SK-N-SH (cell line): ENCODE results near the gene PGAP3. TPM values are rescaled to one million over a fixed set of nuclear protein-coding genes. Genes with fewer than 3 reads are reported as not detected.

Source experiments
- CTCF ChIA-PET: fragments of 300-600, 350-600 bp; formaldehyde crosslinking; extraction: SDS; loops from one replicate; lab custom pipeline; 2021; lab: Yijun Ruan, JAX
- POLR2A ChIA-PET: fragments of 350-600 bp; sonication (Branson Sonifier 250); formaldehyde crosslinking; extraction: SDS; loops from one replicate; lab custom pipeline; 2020; ENCODE audit warnings: antibody characterized with exemption, inconsistent platforms; lab: Yijun Ruan, JAX
- DNase-seq: peaks from one replicate; pipeline ENCODE4 v3.0.0; 2012
- H2AFZ ChIP-seq: fragments of 200-600 bp; sonication (generic); 2 replicates; pipeline ENCODE4 v1.8.1; 2016; ENCODE audit warnings: antibody characterized with exemption, mild to moderate bottlenecking, low read depth
- H3F3A ChIP-seq: fragments of 200-600 bp; sonication (generic); replicated peaks from 2 replicates; pipeline ENCODE3; 2016; ENCODE audit warnings: antibody characterized with exemption, mild to moderate bottlenecking; ENCODE audit not compliant: insufficient read depth
- H3K27ac ChIP-seq, 2 experiments: fragments of 200-500 bp in 1 of 2; fragments of 200-600 bp in 1 of 2; sonication (Bioruptor generic) in 1 of 2; sonication (generic), shearing (Covaris generic) in 1 of 2; 2 replicates each; pipeline versions ENCODE4 v1.5.1 to v1.6.1; 2014 to 2016; ENCODE audit warnings: low read depth in 2 of 2, inconsistent platforms in 1 of 2, low read length in 1 of 2, mild to moderate bottlenecking in 1 of 2, mixed read lengths in 1 of 2
- H3K27me3 ChIP-seq: fragments of 200-600 bp; sonication (generic), shearing (Covaris generic); 2 replicates; pipeline ENCODE4 v1.6.1; 2016; ENCODE audit warnings: mixed run types; ENCODE audit not compliant: insufficient read depth
- H3K36me3 ChIP-seq, 2 experiments: fragments of 200-500 bp in 1 of 2; fragments of 200-600 bp in 1 of 2; sonication (Bioruptor generic) in 1 of 2; sonication (generic) in 1 of 2; replicated peaks in 1 of 2; 2 replicates each; pipeline versions ENCODE3 to v1.5.1; 2014 to 2016; ENCODE audit warnings: low read length in 1 of 2, mild to moderate bottlenecking in 1 of 2; ENCODE audit not compliant: insufficient read depth in 2 of 2, control insufficient read depth in 1 of 2
- H3K4me1 ChIP-seq, 2 experiments: fragments of 200-500 bp in 1 of 2; fragments of 200-600 bp in 1 of 2; sonication (Bioruptor generic) in 1 of 2; sonication (generic), shearing (Covaris generic) in 1 of 2; 2 replicates each; pipeline versions ENCODE4 v1.5.1 to v1.6.1; 2014 to 2016; ENCODE audit warnings: low read depth in 1 of 2, low read length in 1 of 2, mixed run types in 1 of 2; ENCODE audit not compliant: insufficient read depth in 2 of 2, control insufficient read depth in 1 of 2
- H3K4me2 ChIP-seq: fragments of 200-600 bp; sonication (generic), shearing (Covaris generic); 2 replicates; pipeline ENCODE4 v1.6.1; 2017; ENCODE audit warnings: mixed run types
- H3K4me3 ChIP-seq, 2 experiments: fragments of 200-500 bp in 1 of 2; fragments of 200-600 bp in 1 of 2; sonication (Bioruptor generic) in 1 of 2; sonication (generic), shearing (Covaris generic) in 1 of 2; 2 replicates each; pipeline versions ENCODE4 v1.5.1 to v1.8.1; 2014 to 2016; ENCODE audit warnings: low read depth in 2 of 2, inconsistent platforms in 1 of 2, low read length in 1 of 2, mild to moderate bottlenecking in 1 of 2, mixed read lengths in 1 of 2, moderate library complexity in 1 of 2
- H3K79me2 ChIP-seq: fragments of 200-600 bp; sonication (generic); 2 replicates; pipeline ENCODE4 v1.8.1; 2017; ENCODE audit warnings: mild to moderate bottlenecking; ENCODE audit not compliant: insufficient read depth
- H3K9ac ChIP-seq: fragments of 200-600 bp; sonication (generic); 2 replicates; pipeline ENCODE4 v1.6.1; 2017; ENCODE audit warnings: mixed run types
- H3K9me2 ChIP-seq: fragments of 200-600 bp; sonication (generic); 2 replicates; pipeline ENCODE4 v1.6.1; 2017; ENCODE audit warnings: mixed run types
- H3K9me3 ChIP-seq: fragments of 200-600 bp; sonication (generic); 2 replicates; pipeline ENCODE4 v1.6.1; 2017; ENCODE audit warnings: mixed run types, mild to moderate bottlenecking, moderate library complexity
- H4K20me1 ChIP-seq: fragments of 200-600 bp; sonication (generic); 2 replicates; pipeline ENCODE4 v1.6.1; 2017; ENCODE audit warnings: mild to moderate bottlenecking, mixed run types; ENCODE audit not compliant: insufficient read depth
- CHD2 ChIP-seq: fragments of 150-350 bp; IDR thresholded peaks from 2 replicates; pipeline ENCODE4 v1.6.1; 2018; ENCODE audit warnings: low read length; ENCODE audit not compliant: partially characterized antibody
- EZH2phosphoT487 ChIP-seq: fragments of 200-600 bp; sonication (generic); IDR thresholded peaks from 2 replicates; pipeline ENCODE4 v1.6.1; 2017; ENCODE audit warnings: low read depth, mixed run types, mild to moderate bottlenecking, antibody characterized with exemption, moderate library complexity, borderline replicate concordance
- FOXM1 ChIP-seq: IDR thresholded peaks from 2 replicates; pipeline ENCODE4 v1.4.0; 2012; ENCODE audit warnings: low read depth, mild to moderate bottlenecking
- GABPA ChIP-seq: IDR thresholded peaks from 2 replicates; pipeline ENCODE4 v1.4.0; 2012; ENCODE audit warnings: low read depth, mild to moderate bottlenecking
- MEF2A ChIP-seq: IDR thresholded peaks from 2 replicates; pipeline ENCODE4 v1.4.0; 2012; ENCODE audit warnings: low read depth, borderline replicate concordance
- MXI1 ChIP-seq: IDR thresholded peaks from 2 replicates; pipeline ENCODE4 v1.6.1; 2012; ENCODE audit warnings: mild to moderate bottlenecking, low read depth, low read length, improper control_type of control experiment
- POLR2AphosphoS5 ChIP-seq: IDR thresholded peaks from 2 replicates; pipeline ENCODE4 v1.6.1; 2012; ENCODE audit warnings: low read depth, low read length
- RAD21 ChIP-seq: IDR thresholded peaks from 2 replicates; pipeline ENCODE4 v1.6.1; 2012; ENCODE audit warnings: mild to moderate bottlenecking, low read length
- RCOR1 ChIP-seq: fragments of 150-350 bp; IDR thresholded peaks from 2 replicates; pipeline ENCODE4 v1.6.1; 2017; ENCODE audit warnings: antibody characterized with exemption, low read length
- RXRA ChIP-seq: IDR thresholded peaks from 2 replicates; pipeline ENCODE4 v1.4.0; 2012; ENCODE audit warnings: low read depth, mild to moderate bottlenecking, borderline replicate concordance
- SIN3A ChIP-seq: IDR thresholded peaks from 2 replicates; pipeline ENCODE4 v1.6.1; 2012; ENCODE audit warnings: low read depth, mild to moderate bottlenecking, low read length, moderate library complexity, borderline replicate concordance
- TAF1 ChIP-seq: IDR thresholded peaks from 2 replicates; pipeline ENCODE4 v1.6.1; 2012; ENCODE audit warnings: low read depth, mild to moderate bottlenecking, low read length, moderate library complexity, borderline replicate concordance
- TCF12 ChIP-seq: IDR thresholded peaks from 2 replicates; pipeline ENCODE4 v1.4.0; 2012
- TEAD4 ChIP-seq: IDR thresholded peaks from 2 replicates; pipeline ENCODE4 v1.4.0; 2012; ENCODE audit warnings: mild to moderate bottlenecking, borderline replicate concordance; ENCODE audit not compliant: insufficient read depth
- YY1 ChIP-seq: IDR thresholded peaks from 2 replicates; pipeline ENCODE4 v1.4.0; 2012; ENCODE audit warnings: low read depth, mild to moderate bottlenecking
- WGBS: methylation state at CpG from one replicate; pipeline ENCODE4 v1.1.6; 2017; ENCODE audit warnings: low lambda C conversion rate; 5-methylcytosine and 5-hydroxymethylcytosine counted together
- polyA plus RNA-seq, 3 experiments: library from polyadenylated mRNA; depleted of rRNA; stranded (reverse); fragments of >200 nt; gene quantifications; 2 replicates each; pipeline ENCODE4 v1.2.3, GENCODE V29; 2012
- TF ChIP-seq, protein P1 (sequence below): IDR thresholded peaks from 2 replicates; pipeline ENCODE4 v1.4.0; 2012; ENCODE audit warnings: low read depth, borderline replicate concordance
- TF ChIP-seq, protein P2 (sequence below): IDR thresholded peaks from 2 replicates; pipeline ENCODE4; 2012
- TF ChIP-seq, protein P3 (sequence below): fragments of 150-350 bp; IDR thresholded peaks from 2 replicates; pipeline ENCODE4 v1.6.1; 2017; ENCODE audit warnings: antibody characterized with exemption, low read length, low read depth, borderline replicate concordance
- TF ChIP-seq, protein P4 (sequence below): IDR thresholded peaks from 2 replicates; pipeline ENCODE4 v1.6.1; 2012; ENCODE audit warnings: mild to moderate bottlenecking, low read depth, low read length, moderate library complexity
- TF ChIP-seq, protein P5 (sequence below): fragments of 200-600 bp; sonication (generic); IDR thresholded peaks from 2 replicates; pipeline ENCODE4 v1.6.1; 2017; ENCODE audit warnings: antibody characterized with exemption, mild to moderate bottlenecking, moderate library complexity

The PGAP3 gene
- polyA plus RNA-seq, 1 of the 3 experiments (the other 2 are of a cell fraction), result 20.9 TPM

DNA sequence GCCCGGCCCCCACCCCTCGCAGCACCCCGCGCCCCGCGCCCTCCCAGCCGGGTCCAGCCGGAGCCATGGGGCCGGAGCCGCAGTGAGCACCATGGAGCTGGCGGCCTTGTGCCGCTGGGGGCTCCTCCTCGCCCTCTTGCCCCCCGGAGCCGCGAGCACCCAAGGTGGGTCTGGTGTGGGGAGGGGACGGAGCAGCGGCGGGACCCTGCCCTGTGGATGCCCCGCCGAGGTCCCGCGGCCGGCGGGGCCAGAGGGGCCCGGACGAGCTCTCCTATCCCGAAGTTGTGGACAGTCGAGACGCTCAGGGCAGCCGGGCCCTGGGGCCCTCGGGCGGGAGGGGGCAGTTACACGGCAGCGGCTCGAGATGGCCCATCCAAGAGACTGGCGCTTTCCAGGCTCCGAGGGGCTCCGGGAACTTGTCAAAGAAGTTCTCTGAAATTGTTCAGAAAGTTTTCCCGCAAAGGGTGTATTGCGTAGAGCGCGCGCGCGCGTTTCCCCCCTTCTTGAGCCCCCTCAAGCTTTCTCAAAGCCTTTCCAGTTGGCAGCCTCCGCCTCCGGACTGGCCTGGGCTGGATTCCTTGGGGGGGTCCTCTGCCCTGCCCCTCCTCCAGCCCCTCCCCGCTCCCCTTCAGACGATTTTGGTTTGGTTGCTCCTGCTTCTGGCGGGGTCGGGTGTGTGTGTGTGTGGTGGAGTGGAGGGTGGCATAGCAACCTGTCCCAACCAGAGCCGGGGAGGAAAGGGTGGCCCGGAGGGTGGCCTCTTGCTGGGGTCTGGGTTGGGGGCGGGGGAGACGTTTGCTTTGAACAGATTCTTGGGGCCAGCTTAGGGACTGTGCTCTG, 12.5 kb upstream of the PGAP3 start:
- Histone ChIP-seq H3K4me2 (no peak overlapping the region), H3K27me3 (no peaks in the 10 kb centered on the region), H3K27ac (no peak overlapping the region), H3K4me1 (no peaks in the 10 kb centered on the region), H3K4me3 (no peak overlapping the region), H3K79me2 (no peaks in the 10 kb centered on the region), H3K9ac (no peak overlapping the region)
- CTCF ChIA-PET, result interaction anchor here (0.6 to 1.7 kb wide), 3 partner anchors 30 to 189 kb away, joined by 3 to 5 read pairs (median 3); partner anchors contain the start of gene MIEN1
- TF ChIP-seq SIN3A (no peak), TAF1 (no peak), TCF12 (no peak), MEF2A (no peak), TEAD4 (no peak), RXRA (no peak), POLR2AphosphoS5 (no peak), RCOR1 (no peak), GABPA (no peak), CHD2 (no peak), RAD21 (no peak), YY1 (no peak), MXI1 (no peak), EZH2phosphoT487 (no peak), FOXM1 (no peak)
- TF ChIP-seq, protein P1, sequence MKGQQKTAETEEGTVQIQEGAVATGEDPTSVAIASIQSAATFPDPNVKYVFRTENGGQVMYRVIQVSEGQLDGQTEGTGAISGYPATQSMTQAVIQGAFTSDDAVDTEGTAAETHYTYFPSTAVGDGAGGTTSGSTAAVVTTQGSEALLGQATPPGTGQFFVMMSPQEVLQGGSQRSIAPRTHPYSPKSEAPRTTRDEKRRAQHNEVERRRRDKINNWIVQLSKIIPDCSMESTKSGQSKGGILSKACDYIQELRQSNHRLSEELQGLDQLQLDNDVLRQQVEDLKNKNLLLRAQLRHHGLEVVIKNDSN, result no peak
- TF ChIP-seq, protein P2, sequence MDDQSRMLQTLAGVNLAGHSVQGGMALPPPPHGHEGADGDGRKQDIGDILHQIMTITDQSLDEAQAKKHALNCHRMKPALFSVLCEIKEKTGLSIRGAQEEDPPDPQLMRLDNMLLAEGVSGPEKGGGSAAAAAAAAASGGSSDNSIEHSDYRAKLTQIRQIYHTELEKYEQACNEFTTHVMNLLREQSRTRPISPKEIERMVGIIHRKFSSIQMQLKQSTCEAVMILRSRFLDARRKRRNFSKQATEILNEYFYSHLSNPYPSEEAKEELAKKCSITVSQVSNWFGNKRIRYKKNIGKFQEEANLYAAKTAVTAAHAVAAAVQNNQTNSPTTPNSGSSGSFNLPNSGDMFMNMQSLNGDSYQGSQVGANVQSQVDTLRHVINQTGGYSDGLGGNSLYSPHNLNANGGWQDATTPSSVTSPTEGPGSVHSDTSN, result no peak
- TF ChIP-seq, protein P3, sequence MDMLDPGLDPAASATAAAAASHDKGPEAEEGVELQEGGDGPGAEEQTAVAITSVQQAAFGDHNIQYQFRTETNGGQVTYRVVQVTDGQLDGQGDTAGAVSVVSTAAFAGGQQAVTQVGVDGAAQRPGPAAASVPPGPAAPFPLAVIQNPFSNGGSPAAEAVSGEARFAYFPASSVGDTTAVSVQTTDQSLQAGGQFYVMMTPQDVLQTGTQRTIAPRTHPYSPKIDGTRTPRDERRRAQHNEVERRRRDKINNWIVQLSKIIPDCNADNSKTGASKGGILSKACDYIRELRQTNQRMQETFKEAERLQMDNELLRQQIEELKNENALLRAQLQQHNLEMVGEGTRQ, result no peak
- TF ChIP-seq, protein P4, sequence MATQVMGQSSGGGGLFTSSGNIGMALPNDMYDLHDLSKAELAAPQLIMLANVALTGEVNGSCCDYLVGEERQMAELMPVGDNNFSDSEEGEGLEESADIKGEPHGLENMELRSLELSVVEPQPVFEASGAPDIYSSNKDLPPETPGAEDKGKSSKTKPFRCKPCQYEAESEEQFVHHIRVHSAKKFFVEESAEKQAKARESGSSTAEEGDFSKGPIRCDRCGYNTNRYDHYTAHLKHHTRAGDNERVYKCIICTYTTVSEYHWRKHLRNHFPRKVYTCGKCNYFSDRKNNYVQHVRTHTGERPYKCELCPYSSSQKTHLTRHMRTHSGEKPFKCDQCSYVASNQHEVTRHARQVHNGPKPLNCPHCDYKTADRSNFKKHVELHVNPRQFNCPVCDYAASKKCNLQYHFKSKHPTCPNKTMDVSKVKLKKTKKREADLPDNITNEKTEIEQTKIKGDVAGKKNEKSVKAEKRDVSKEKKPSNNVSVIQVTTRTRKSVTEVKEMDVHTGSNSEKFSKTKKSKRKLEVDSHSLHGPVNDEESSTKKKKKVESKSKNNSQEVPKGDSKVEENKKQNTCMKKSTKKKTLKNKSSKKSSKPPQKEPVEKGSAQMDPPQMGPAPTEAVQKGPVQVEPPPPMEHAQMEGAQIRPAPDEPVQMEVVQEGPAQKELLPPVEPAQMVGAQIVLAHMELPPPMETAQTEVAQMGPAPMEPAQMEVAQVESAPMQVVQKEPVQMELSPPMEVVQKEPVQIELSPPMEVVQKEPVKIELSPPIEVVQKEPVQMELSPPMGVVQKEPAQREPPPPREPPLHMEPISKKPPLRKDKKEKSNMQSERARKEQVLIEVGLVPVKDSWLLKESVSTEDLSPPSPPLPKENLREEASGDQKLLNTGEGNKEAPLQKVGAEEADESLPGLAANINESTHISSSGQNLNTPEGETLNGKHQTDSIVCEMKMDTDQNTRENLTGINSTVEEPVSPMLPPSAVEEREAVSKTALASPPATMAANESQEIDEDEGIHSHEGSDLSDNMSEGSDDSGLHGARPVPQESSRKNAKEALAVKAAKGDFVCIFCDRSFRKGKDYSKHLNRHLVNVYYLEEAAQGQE, result no peak
- TF ChIP-seq, protein P5, sequence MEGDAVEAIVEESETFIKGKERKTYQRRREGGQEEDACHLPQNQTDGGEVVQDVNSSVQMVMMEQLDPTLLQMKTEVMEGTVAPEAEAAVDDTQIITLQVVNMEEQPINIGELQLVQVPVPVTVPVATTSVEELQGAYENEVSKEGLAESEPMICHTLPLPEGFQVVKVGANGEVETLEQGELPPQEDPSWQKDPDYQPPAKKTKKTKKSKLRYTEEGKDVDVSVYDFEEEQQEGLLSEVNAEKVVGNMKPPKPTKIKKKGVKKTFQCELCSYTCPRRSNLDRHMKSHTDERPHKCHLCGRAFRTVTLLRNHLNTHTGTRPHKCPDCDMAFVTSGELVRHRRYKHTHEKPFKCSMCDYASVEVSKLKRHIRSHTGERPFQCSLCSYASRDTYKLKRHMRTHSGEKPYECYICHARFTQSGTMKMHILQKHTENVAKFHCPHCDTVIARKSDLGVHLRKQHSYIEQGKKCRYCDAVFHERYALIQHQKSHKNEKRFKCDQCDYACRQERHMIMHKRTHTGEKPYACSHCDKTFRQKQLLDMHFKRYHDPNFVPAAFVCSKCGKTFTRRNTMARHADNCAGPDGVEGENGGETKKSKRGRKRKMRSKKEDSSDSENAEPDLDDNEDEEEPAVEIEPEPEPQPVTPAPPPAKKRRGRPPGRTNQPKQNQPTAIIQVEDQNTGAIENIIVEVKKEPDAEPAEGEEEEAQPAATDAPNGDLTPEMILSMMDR, result no peak
- TF ChIP-seq, all 33 proteins: peak for 0
- DNase-seq, result no peak
- H3K9me3 ChIP-seq, result no peaks in the 10 kb centered on the region
- no peaks in the 10 kb centered on the region for H3K36me3 ChIP-seq
- no peaks in the 10 kb centered on the region for H4K20me1 ChIP-seq
- POLR2A ChIA-PET, result interaction anchor here (0.6 kb wide), 1 partner anchor 13 kb away, joined by 3 read pairs; the partner anchor contains the start of gene PGAP3
- H2AFZ ChIP-seq, result no peak overlapping the region
- H3F3A ChIP-seq, result no peaks in the 10 kb centered on the region
- WGBS, result 65% methylated on average over 41 of the region's 57 CpGs
- no peaks in the 10 kb centered on the region for H3K9me2 ChIP-seq
